Measurements from ENCODE around the gene SPIN1.
"Not testable (repeated sequence)": the region's sequence is repeated elsewhere in the genome, so short reads cannot be mapped to it uniquely, and the experiment has no call there.

Gene SPIN1

GRCh38 chr9:88372103-88372654, 16.1 kb upstream of the SPIN1 start:
- DNase-seq, result peak; percentile 10

DNA sequence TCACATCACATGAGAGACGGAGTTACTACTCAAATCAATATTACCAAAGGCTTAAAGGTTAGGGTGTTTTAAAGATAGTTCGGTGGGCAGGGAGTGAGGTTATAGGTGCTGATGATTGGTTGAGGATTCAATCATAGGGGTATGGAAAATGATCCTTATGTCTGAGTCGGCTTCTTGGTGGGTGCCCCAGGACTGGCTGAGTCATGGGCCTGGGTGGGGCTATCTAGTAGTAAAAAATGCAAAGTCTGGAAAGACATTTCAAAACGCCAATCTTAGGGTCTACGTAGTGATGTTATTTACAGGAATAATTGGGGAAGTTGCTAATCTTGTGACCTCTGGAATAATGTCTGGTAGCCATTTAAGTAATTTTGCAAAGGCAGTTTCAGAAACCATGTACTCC, 15.2 kb upstream of the SPIN1 start:
- Histone ChIP-seq H3K27ac (no peak overlapping the region), H3K27me3 (ENCODE audit: insufficient read depth, low read depth, severe bottlenecking) (no peaks in the 10 kb centered on the region), H3K36me3 (no peaks in the 10 kb centered on the region), H3K4me3 (ENCODE audit: low read depth, low read length) (no peak overlapping the region), H3K9me3 (ENCODE audit: severe bottlenecking) (peaks cover 3% of the 10 kb centered on the region)
- TF ChIP-seq, protein P1, sequence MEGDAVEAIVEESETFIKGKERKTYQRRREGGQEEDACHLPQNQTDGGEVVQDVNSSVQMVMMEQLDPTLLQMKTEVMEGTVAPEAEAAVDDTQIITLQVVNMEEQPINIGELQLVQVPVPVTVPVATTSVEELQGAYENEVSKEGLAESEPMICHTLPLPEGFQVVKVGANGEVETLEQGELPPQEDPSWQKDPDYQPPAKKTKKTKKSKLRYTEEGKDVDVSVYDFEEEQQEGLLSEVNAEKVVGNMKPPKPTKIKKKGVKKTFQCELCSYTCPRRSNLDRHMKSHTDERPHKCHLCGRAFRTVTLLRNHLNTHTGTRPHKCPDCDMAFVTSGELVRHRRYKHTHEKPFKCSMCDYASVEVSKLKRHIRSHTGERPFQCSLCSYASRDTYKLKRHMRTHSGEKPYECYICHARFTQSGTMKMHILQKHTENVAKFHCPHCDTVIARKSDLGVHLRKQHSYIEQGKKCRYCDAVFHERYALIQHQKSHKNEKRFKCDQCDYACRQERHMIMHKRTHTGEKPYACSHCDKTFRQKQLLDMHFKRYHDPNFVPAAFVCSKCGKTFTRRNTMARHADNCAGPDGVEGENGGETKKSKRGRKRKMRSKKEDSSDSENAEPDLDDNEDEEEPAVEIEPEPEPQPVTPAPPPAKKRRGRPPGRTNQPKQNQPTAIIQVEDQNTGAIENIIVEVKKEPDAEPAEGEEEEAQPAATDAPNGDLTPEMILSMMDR (IDR thresholded peaks at IDR 0.05; ENCODE audit: low read depth, low read length), result no peak
- no peak for DNase-seq

More at GRCh38 chr9:88372103-88372654, 16.1 kb upstream of the SPIN1 start:
- no peaks in the 10 kb centered on the region for H3K27me3 ChIP-seq (ENCODE audit: insufficient read depth, low read depth, severe bottlenecking)
- H3K27ac ChIP-seq, result no peak overlapping the region
- H3K4me3 ChIP-seq (ENCODE audit: low read depth, low read length), result no peak overlapping the region
- H3K36me3 ChIP-seq, result no peaks in the 10 kb centered on the region
- peaks cover 3% of the 10 kb centered on the region for H3K9me3 ChIP-seq (ENCODE audit: severe bottlenecking)
- TF ChIP-seq, protein P1 (IDR thresholded peaks at IDR 0.05; ENCODE audit: low read depth, low read length), result no peak

- Histone ChIP-seq H3K9me3 (ENCODE audit: severe bottlenecking) (peaks cover 2% of the 10 kb centered on the region), H3K27me3 (ENCODE audit: insufficient read depth, low read depth, severe bottlenecking) (no peaks in the 10 kb centered on the region), H3K27ac (no peak overlapping the region), H3K4me3 (ENCODE audit: low read depth, low read length) (no peak overlapping the region), H3K36me3 (no peaks in the 10 kb centered on the region)
- DNase-seq, result no peak
- TF ChIP-seq, protein P1 (IDR thresholded peaks at IDR 0.05; ENCODE audit: low read depth, low read length), result no peak
These were observed 9.9 kb upstream of the SPIN1 start for GRCh38 chr9:88378317-88378716.

DNA sequence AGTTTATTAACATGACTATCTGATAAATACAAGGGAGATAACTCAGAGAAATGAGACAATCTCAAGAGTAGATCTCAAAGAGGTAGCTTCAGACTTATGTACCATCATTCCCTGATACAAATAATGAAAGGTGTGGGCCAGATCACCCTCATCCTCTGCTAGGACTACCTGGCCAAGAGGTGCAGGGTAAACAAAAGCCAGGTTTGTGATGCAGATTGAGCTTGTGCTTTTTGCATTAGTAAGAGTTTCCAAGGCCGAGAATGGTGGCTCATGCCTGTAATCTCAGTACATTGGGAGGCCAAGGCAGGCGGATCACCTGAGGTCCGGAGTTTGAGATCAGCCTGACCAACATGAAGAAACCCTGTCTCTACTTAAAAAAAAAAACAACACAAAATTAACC, 8.9 kb upstream of the SPIN1 start:
- no peak for DNase-seq
- Histone ChIP-seq H3K9me3 (ENCODE audit: severe bottlenecking) (peaks cover 2% of the 10 kb centered on the region), H3K36me3 (no peaks in the 10 kb centered on the region), H3K4me3 (ENCODE audit: low read depth, low read length) (no peak overlapping the region), H3K27ac (no peak overlapping the region), H3K27me3 (ENCODE audit: insufficient read depth, low read depth, severe bottlenecking) (no peaks in the 10 kb centered on the region)
- TF ChIP-seq, protein P1 (IDR thresholded peaks at IDR 0.05; ENCODE audit: low read depth, low read length), result no peak

DNA sequence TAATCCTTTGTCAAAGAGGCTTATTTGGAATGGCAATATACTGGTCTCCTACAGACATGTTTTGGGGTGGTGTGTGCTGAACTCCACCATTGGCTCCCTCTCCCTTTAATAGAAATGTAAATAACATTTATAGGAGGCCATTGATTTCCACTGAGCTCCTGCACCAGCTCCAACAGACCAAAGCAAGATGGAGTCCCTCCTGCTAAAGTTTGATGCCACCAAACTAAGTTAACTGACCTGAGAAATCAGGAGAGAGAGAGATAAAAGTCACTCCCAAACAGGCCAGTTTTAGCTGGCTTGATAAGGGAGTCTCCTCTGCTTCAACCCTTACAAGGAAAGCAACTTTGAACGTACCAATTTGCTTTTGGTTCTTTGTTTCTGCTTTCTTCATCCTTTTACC, 8.1 kb upstream of the SPIN1 start:
- DNase-seq, result no peak
- TF ChIP-seq, protein P1 (IDR thresholded peaks at IDR 0.05; ENCODE audit: low read depth, low read length), result no peak
- peaks cover 2% of the 10 kb centered on the region for H3K9me3 ChIP-seq (ENCODE audit: severe bottlenecking)
- H3K36me3 ChIP-seq, result no peaks in the 10 kb centered on the region
- no peak overlapping the region for H3K27ac ChIP-seq
- no peaks in the 10 kb centered on the region for H3K27me3 ChIP-seq (ENCODE audit: insufficient read depth, low read depth, severe bottlenecking)
- H3K4me3 ChIP-seq (ENCODE audit: low read depth, low read length), result no peak overlapping the region

DNA sequence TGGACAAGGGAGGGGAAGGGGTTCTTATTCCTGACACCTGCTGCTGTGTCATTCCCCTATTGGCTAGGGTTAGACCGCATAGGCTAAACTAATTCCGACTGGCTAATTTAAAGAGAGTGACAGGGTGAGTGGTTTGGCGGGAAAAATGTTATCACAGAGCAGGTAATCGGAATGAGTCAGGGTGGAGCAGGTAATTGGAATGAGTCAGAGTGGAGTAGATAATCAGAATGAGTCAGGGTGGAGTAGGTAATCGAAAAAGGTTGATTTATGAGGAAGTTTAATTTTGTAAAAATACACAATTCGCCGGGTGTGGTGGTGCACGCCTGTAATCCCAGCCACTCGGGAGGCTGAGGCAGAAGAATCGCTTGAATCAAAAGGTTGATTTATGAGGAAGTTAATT, 6.9 kb upstream of the SPIN1 start:
- not testable (repeated sequence) for H3K36me3 ChIP-seq; DNase-seq; H3K27ac ChIP-seq; H3K27me3 ChIP-seq (ENCODE audit: insufficient read depth, low read depth, severe bottlenecking); H3K4me3 ChIP-seq (ENCODE audit: low read depth, low read length); H3K9me3 ChIP-seq (ENCODE audit: severe bottlenecking)
